Neutrophil (primary cell): ENCODE measurements around the gene TENM4.

ENCODE experiments used
- H3K27ac ChIP-seq: fragments of 200-600 bp; sonication (generic); 2 replicates; pipeline ENCODE4 v1.5.1; 2016; ENCODE audit warnings: mild to moderate bottlenecking, moderate library complexity
- H3K27me3 ChIP-seq: fragments of 200-600 bp; sonication (generic); 2 replicates; pipeline ENCODE4 v1.6.0; 2016; ENCODE audit warnings: mild to moderate bottlenecking
- H3K36me3 ChIP-seq: fragments of 200-600 bp; sonication (generic); 2 replicates; pipeline ENCODE4 v1.5.1; 2017
- H3K4me1 ChIP-seq, 2 experiments: fragments of 200-600 bp in 1 of 2; sonication (generic) in 1 of 2; 1 replicate in 1 of 2; 2 replicates in 1 of 2; pipeline versions ENCODE4 v1.5.1 to v1.6.1; 2013 to 2016; ENCODE audit warnings: low read depth in 1 of 2, low read length in 1 of 2, mild to moderate bottlenecking in 1 of 2, moderate library complexity in 1 of 2; ENCODE audit not compliant: control insufficient read depth in 1 of 2, insufficient read depth in 1 of 2
- H3K4me3 ChIP-seq, 2 experiments: fragments of 200-600 bp in 1 of 2; sonication (generic) in 1 of 2; 1 replicate in 1 of 2; 2 replicates in 1 of 2; pipeline ENCODE4 v1.5.1; 2013 to 2016; ENCODE audit warnings: low read depth in 1 of 2, low read length in 1 of 2, mild to moderate bottlenecking in 1 of 2, moderate library complexity in 1 of 2
- H3K9me3 ChIP-seq: fragments of 200-600 bp; sonication (generic); 2 replicates; pipeline ENCODE4 v1.5.1; 2016
- CTCF ChIP-seq: fragments of 200-600 bp; sonication (generic); IDR thresholded peaks from 2 replicates; pipeline ENCODE4 v1.5.1; 2016; ENCODE audit warnings: antibody characterized with exemption

The TENM4 gene

GRCh38 chr11:79285756-79286155, 155.1 kb downstream of the TENM4 start:
- Histone ChIP-seq H3K27ac (no peak overlapping the region), H3K4me1 (no peaks in the 10 kb centered on the region), H3K9me3 (no peaks in the 10 kb centered on the region), H3K36me3 (no peaks in the 10 kb centered on the region), H3K27me3 (no peaks in the 10 kb centered on the region), H3K4me3 (no peak overlapping the region)
- TF ChIP-seq CTCF = no peak

- Histone ChIP-seq H3K27ac (no peak overlapping the region), H3K9me3 (no peaks in the 10 kb centered on the region), H3K4me1 (no peaks in the 10 kb centered on the region), H3K36me3 (no peaks in the 10 kb centered on the region), H3K4me3 (no peak overlapping the region), H3K27me3 (no peaks in the 10 kb centered on the region)
- no peak for TF ChIP-seq CTCF
These were observed 164.0 kb downstream of the TENM4 start for GRCh38 chr11:79276736-79277325.

GRCh38 chr11:79274636-79275331, 166.0 kb downstream of the TENM4 start:
- no peak overlapping the region for H3K4me3 ChIP-seq
- no peak for TF ChIP-seq CTCF
- no peaks in the 10 kb centered on the region for H3K36me3 ChIP-seq
- H3K27me3 ChIP-seq = no peaks in the 10 kb centered on the region
- no peaks in the 10 kb centered on the region for H3K9me3 ChIP-seq
- H3K27ac ChIP-seq = no peak overlapping the region
- H3K4me1 ChIP-seq = no peaks in the 10 kb centered on the region

- no peak for TF ChIP-seq CTCF
- H3K27ac ChIP-seq = no peak overlapping the region
- no peaks in the 10 kb centered on the region for H3K9me3 ChIP-seq
- H3K27me3 ChIP-seq = no peaks in the 10 kb centered on the region
- H3K36me3 ChIP-seq = no peaks in the 10 kb centered on the region
- H3K4me3 ChIP-seq = no peak overlapping the region
- H3K4me1 ChIP-seq = no peaks in the 10 kb centered on the region
These were observed 167.0 kb downstream of the TENM4 start for GRCh38 chr11:79273781-79274180.

GRCh38 chr11:79269611-79270307, 171.1 kb downstream of the TENM4 start:
- Histone ChIP-seq H3K36me3 (no peaks in the 10 kb centered on the region), H3K4me3 (no peak overlapping the region), H3K4me1 (no peaks in the 10 kb centered on the region), H3K27ac (no peak overlapping the region), H3K9me3 (no peaks in the 10 kb centered on the region), H3K27me3 (no peaks in the 10 kb centered on the region)
- TF ChIP-seq CTCF = no peak
